ENCODE results near the gene ANKRD27.

Gene ANKRD27

DNA sequence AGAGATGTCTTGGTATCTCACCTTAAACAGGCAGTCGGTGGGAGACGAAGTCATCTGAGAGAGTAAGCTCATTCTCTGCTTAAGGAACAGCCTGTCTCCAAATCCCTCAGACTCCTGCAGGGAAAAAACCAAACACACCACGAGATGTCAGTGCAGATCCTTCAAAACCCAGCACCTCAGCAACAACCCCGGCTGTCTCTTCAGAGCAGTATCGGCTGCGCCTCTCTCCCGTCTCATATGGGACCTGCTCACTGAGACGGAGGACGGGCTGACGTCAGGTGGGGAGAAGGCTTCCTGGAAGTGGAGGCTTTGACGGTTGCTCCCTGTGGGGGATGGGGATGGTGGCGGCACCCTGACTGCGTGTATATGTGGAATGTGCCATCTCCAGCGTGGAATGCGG, 43.6 kb downstream of the ANKRD27 start:
- no peaks in the 10 kb centered on the region for H3K27me3 ChIP-seq (ENCODE audit: insufficient read depth, low read depth, severe bottlenecking)
- H3K4me3 ChIP-seq (ENCODE audit: low read depth, low read length): no peak overlapping the region
- no peaks in the 10 kb centered on the region for H3K36me3 ChIP-seq
- DNase-seq: peak; percentile 77
- TF ChIP-seq, protein P1, sequence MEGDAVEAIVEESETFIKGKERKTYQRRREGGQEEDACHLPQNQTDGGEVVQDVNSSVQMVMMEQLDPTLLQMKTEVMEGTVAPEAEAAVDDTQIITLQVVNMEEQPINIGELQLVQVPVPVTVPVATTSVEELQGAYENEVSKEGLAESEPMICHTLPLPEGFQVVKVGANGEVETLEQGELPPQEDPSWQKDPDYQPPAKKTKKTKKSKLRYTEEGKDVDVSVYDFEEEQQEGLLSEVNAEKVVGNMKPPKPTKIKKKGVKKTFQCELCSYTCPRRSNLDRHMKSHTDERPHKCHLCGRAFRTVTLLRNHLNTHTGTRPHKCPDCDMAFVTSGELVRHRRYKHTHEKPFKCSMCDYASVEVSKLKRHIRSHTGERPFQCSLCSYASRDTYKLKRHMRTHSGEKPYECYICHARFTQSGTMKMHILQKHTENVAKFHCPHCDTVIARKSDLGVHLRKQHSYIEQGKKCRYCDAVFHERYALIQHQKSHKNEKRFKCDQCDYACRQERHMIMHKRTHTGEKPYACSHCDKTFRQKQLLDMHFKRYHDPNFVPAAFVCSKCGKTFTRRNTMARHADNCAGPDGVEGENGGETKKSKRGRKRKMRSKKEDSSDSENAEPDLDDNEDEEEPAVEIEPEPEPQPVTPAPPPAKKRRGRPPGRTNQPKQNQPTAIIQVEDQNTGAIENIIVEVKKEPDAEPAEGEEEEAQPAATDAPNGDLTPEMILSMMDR (IDR thresholded peaks at IDR 0.05; ENCODE audit: low read depth, low read length): peak; percentile 71
- no peak overlapping the region for H3K27ac ChIP-seq
- no peaks in the 10 kb centered on the region for H3K9me3 ChIP-seq (ENCODE audit: severe bottlenecking)

DNA sequence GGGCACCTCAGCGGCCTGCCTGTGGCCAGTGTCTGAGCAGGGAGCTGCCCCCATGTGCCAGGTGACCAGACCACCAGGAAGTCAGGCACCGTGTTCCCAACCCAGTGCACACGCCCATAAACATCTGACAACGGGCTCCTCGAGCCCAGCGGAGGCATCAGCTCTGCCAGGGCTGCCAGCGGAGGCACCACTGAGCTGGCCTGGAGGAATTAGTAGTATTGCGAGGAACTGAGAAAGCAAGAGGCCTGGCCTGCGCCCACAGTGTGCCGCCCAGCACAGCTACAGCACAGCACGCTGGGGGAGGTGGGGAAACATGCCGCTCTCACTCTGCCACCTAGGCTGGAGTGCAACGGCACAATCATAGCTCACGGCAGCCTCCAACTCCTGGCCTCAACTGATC, 44.6 kb downstream of the ANKRD27 start:
- Histone ChIP-seq H3K27ac (no peak overlapping the region), H3K27me3 (ENCODE audit: insufficient read depth, low read depth, severe bottlenecking) (no peaks in the 10 kb centered on the region), H3K4me3 (ENCODE audit: low read depth, low read length) (no peak overlapping the region), H3K9me3 (ENCODE audit: severe bottlenecking) (no peaks in the 10 kb centered on the region), H3K36me3 (no peaks in the 10 kb centered on the region)
- DNase-seq: no peak
- TF ChIP-seq, protein P1 (IDR thresholded peaks at IDR 0.05; ENCODE audit: low read depth, low read length): no peak

DNA sequence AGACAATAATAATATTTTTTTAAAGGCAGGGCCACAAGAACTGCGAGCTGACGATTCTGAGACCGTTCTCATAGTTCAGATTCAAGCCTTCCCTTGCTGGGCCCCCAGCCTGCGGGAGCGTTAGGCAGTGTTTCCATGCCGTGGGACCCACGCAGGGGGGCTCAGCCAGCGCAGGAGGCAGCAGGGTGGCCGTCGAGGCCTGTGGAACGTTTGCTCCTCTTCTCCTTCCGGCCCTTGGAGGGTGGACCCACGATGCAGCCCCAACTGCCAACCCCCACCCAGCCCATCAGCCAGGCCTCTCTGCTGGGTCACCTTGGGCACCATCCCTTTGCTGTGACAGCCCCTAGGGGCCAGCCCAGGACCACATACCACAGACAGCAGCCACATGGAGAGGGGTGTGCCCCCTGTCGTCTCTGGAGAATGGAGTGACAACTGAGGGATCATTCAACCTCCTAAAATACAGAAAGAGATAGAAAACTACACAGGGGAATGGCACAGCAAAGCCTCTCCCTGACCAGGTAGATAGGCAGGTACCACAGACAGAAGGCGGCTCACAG, 47.2 kb downstream of the ANKRD27 start:
- Histone ChIP-seq H3K36me3 (peaks cover 4% of the 10 kb centered on the region; the same call in 1 of the 2 replicates), H3K27me3 (ENCODE audit: insufficient read depth, low read depth, severe bottlenecking) (no peaks in the 10 kb centered on the region), H3K9me3 (ENCODE audit: severe bottlenecking) (no peaks in the 10 kb centered on the region), H3K27ac (no peak overlapping the region), H3K4me3 (ENCODE audit: low read depth, low read length) (no peak overlapping the region)
- DNase-seq: no peak
- TF ChIP-seq, protein P1 (IDR thresholded peaks at IDR 0.05; ENCODE audit: low read depth, low read length): no peak

DNA sequence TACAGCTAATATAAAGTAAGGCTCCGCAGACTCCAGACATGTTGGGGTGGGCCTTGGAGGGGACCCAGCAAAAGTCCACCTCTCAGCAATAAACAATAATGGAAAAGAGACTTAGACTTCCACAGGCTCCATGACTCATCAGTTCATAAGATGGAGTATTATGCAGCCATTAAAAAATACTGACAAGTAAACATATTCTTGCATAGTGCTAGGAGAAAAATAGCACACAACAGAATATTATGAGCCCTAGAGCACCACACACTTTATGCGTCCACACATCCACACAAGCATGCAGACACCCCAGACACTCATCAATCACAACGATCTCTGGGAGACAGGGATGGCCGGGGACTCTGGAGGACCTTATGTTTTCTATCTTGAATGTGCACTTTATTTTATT, 48.0 kb downstream of the ANKRD27 start:
- Histone ChIP-seq H3K27ac (no peak overlapping the region), H3K4me3 (ENCODE audit: low read depth, low read length) (no peak overlapping the region), H3K9me3 (ENCODE audit: severe bottlenecking) (no peaks in the 10 kb centered on the region), H3K27me3 (ENCODE audit: insufficient read depth, low read depth, severe bottlenecking) (no peaks in the 10 kb centered on the region), H3K36me3 (peaks cover 4% of the 10 kb centered on the region; the same call in 1 of the 2 replicates)
- TF ChIP-seq, protein P1 (IDR thresholded peaks at IDR 0.05; ENCODE audit: low read depth, low read length): no peak
- DNase-seq: no peak

DNA sequence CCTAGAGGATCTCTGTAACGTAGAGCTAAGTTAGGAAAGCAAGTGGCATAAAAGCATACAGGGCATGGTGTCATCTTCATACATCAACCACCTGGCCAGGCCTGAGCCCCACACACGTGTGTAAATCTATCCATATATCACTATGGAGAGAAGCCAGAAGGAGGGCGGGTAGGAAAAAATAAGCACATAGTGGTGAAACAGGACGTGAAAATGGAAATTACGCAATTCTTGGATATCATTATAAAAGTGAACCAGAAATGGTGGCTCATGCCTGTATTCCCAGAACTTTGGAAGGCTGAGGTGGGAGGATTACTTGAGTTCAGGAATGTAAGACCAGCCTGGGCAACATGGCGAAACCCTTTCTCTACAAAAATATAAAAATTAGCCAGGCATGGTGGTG, 50.6 kb downstream of the ANKRD27 start:
- H3K4me3 ChIP-seq (ENCODE audit: low read depth, low read length): no peak overlapping the region
- no peak overlapping the region for H3K27ac ChIP-seq
- TF ChIP-seq, protein P1 (IDR thresholded peaks at IDR 0.05; ENCODE audit: low read depth, low read length): no peak
- H3K36me3 ChIP-seq: peaks cover 4% of the 10 kb centered on the region; the same call in 1 of the 2 replicates
- H3K9me3 ChIP-seq (ENCODE audit: severe bottlenecking): no peaks in the 10 kb centered on the region
- no peaks in the 10 kb centered on the region for H3K27me3 ChIP-seq (ENCODE audit: insufficient read depth, low read depth, severe bottlenecking)
- DNase-seq: no peak

DNA sequence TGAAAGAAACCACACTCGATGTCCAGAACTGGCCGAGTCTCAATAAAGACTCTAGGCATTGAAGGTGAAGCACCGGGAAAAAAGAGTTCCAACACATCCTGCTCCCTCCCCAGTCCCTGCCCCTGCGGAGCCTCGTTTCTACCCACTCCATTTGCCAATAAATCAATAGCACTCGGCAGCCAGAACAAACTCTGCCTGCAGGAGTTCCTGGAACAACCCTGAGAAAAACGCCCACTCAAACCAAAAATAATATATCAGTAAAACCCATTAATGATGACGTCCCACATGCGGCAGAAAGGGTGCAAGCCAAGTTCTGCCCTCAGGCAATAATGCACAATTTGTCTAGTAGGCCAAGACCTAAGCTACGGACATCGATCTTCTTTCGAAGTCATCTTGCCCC, 53.0 kb downstream of the ANKRD27 start:
- Histone ChIP-seq H3K27ac (no peak overlapping the region), H3K9me3 (ENCODE audit: severe bottlenecking) (no peaks in the 10 kb centered on the region), H3K4me3 (ENCODE audit: low read depth, low read length) (no peak overlapping the region), H3K27me3 (ENCODE audit: insufficient read depth, low read depth, severe bottlenecking) (no peaks in the 10 kb centered on the region), H3K36me3 (peaks cover 4% of the 10 kb centered on the region; the same call in 1 of the 2 replicates)
- DNase-seq: no peak
- TF ChIP-seq, protein P1 (IDR thresholded peaks at IDR 0.05; ENCODE audit: low read depth, low read length): no peak

Measured in WERI-Rb-1 (cell line).